ENCODE data around the gene ACRV1. TPM values are rescaled to one million over a fixed set of nuclear protein-coding genes. Genes with fewer than 3 reads are reported as not detected.

Gene ACRV1
- total RNA-seq, 4 donors from 2014 or later, result not detected

- Histone ChIP-seq H3K27me3 (no peaks in the 10 kb centered on the region), H3K9me3 (no peaks in the 10 kb centered on the region), H3K4me3 (no peak overlapping the region), H3K4me1 (peaks cover 3 to 36% (median 7%) of the 10 kb centered on the region in 3 donors), H3K27ac (peak overlapping the region in 2 of 4 donors; percentile 9 to 35), H3K36me3 (peaks cover 5 to 52% of the 10 kb centered on the region in 2 donors)
- 20 to 50% methylated on average over 2 of the region's 2 CpGs for WGBS, 2 donors (ENCODE audit: low coverage in 1 of 2)
- no peak for TF ChIP-seq POLR2A (IDR thresholded peaks at IDR 0.05)
- TF ChIP-seq CTCF (IDR thresholded peaks at IDR 0.05), result no peak
- TF ChIP-seq EP300 (IDR thresholded peaks at IDR 0.05), result no peak
- TF ChIP-seq POLR2AphosphoS5 (IDR thresholded peaks at IDR 0.05), result no peak
- no peak for ATAC-seq
Measured at GRCh38 chr11:125621995-125622394, 58.7 kb downstream of the ACRV1 start.

Small RNA genes lying within 50 kb of the gene (small RNA-seq; reads per million reads assigned to genes)
- gene RNU2-35P, result 0 reads per million in 4 donors

Other genes starting within 250 kb of the ACRV1 start
- gene FEZ1, start 184.6 kb downstream of the ACRV1 start, total RNA-seq, result 10 to 100 TPM; 37.6 to 96.6 (median 66.5) TPM
- gene EI24, start 111.4 kb downstream of the ACRV1 start, total RNA-seq, result 10 to 100 TPM; 62.2 to 86.0 (median 83.0) TPM
- gene STT3A, start 88.0 kb downstream of the ACRV1 start, total RNA-seq, result 10 to 100 TPM; 58.2 to 71.4 (median 60.9) TPM
- 1 to 10 TPM in 3 of 4 donors, under 1 TPM in 1; 0.94 to 3.0 (median 2.2) TPM for gene CHEK1, start 55.7 kb downstream of the ACRV1 start, total RNA-seq
- under 1 TPM in 1 of 4 donors, not detected in 3; 0.27 TPM for gene PATE1, start 65.4 kb upstream of the ACRV1 start, total RNA-seq
- gene PATE2, start 98.0 kb upstream of the ACRV1 start, total RNA-seq, result under 1 TPM in 1 of 4 donors, not detected in 3; 0.13 TPM
- gene PATE3, start 107.3 kb upstream of the ACRV1 start, total RNA-seq, result not detected
- gene PATE4, start 152.5 kb upstream of the ACRV1 start, total RNA-seq, result not detected
- gene HYLS1, start 206.8 kb upstream of the ACRV1 start, total RNA-seq, result 1 to 10 TPM; 4.2 to 9.8 (median 6.4) TPM
- gene PUS3, start 222.4 kb upstream of the ACRV1 start, total RNA-seq, result 10 to 100 TPM in 1 of 4 donors, 1 to 10 TPM in 3; 7.8 to 15.9 (median 9.1) TPM
- under 1 TPM in 1 of 4 donors, not detected in 3; 0.08 TPM for gene DDX25, start 223.7 kb upstream of the ACRV1 start, total RNA-seq

Measured in gastroesophageal sphincter (tissue), 4 donors.